ENCODE measurements around the gene SEC16A.
A peak's percentile ranks its signal among the peaks of the same experiment; 100 is the strongest.
"Not testable (repeated sequence)": the region's sequence is repeated elsewhere in the genome, so short reads cannot be mapped to it uniquely, and the experiment has no call there.

Gene SEC16A

DNA sequence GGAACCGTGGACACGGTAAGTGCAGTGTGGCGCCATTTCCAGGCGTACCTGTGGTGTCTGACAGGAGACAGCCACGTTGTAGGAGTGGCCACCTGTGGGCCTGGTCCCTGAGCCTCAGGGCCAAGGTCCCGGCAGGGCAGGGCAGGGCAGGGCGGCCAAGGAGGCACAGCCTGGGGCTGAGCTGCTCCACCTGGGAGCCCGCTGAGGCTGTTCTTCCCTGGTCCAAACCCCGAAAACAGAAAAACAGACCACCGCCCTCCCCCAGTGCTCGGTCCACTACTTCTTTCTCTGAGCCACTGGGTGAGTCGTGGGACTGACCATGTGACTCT, 63.8 kb downstream of the SEC16A start:
- DNase-seq (ENCODE audit: low read depth), result no peak

DNA sequence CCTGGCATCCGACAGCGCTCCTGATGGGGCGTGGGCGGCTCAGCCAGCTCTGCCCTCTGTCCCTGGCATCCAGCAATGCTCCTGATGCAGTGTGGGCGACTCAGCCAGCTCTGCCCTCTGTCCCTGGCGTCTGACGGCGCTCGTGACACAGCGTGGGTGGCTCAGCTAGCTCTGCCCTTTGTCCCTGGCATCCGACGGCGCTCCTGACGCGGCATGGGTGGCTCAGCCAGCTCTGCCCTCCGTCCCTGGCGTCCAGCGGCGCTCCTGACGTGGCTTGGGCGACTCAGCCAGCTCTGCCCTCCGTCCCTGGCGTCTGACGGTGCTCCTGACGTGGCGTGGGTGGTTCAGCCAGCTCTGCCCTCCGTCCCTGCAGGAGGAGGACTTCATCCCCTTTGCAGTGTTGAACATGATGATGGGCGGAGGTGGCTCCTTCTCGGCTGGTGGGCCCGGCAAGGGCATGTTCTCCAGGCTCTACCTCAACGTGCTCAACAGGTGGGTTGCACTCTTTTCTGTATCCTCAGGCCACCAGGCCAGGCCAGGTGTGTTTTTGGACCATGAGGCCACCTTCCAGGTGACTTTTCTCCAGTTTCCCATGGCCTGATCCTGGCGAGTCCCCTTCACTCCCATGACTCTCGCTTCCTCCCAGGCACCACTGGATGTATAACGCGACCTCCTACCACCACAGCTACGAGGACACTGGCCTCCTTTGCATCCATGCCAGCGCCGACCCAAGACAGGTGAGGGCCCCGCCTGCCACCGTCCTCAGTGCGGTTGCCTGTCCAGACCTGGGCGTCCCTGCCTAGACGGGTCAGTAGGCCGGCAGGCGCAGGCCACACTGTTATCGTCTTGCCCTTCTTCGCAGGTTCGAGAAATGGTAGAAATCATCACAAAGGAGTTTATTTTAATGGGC, 64.4 kb downstream of the SEC16A start:
- DNase-seq (ENCODE audit: low read depth), result no peak

DNA sequence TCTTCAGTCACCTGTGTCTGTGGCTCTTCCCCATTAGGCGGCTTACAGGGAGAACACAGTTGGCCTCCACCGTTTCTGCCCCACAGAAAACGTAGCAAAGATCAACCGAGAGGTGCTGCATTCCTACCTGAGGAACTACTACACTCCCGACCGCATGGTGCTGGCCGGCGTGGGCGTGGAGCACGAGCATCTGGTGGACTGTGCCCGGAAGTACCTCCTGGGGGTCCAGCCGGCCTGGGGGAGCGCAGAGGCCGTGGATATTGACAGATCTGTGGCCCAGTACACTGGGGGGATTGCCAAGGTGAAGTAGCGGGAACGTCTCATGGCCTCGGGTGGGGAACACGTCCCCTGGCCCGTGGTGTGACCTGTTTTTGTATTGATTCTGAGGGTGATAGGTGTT, 65.9 kb downstream of the SEC16A start:
- DNase-seq (ENCODE audit: low read depth), result no peak

DNA sequence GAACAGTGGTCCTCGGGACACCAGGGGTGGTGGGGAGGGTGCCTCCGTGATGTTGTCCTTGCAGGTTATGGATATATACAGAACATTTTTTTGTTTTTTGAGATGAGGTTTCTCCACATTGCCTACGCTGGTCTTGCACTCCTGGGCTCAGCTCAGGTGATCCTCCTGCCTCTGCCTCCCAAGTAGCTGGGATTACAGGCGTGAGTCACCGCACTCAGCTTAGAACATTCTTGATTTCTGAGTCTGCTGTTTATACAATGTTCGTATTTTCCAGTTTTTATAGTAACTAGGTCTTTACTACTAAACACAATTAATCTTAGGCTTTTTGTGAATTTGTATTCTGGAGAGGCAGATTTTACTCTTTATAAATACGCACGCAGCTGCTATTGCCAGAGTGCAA, 66.4 kb downstream of the SEC16A start:
- no peak for DNase-seq (ENCODE audit: low read depth)

DNA sequence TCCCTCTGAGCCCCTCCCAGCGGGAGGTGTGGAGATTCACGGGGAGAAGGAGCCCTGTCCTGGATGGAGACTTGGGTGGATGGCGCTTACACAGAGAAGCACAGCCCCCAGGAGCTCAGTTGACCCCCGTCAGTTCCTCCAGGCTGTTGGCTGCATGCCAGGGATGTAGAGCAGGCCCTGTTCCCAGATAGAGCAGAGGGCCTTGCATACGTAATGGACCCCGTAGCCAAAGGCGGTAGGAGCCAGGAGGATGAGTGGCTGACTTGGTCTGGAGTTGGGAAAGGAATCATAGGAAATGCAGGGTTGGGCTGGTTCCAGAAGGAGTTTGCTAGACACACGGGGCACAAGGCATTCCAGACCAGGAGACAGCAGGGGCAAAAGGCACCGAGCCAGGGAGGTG, 69.9 kb downstream of the SEC16A start:
- no peak for DNase-seq (ENCODE audit: low read depth)

DNA sequence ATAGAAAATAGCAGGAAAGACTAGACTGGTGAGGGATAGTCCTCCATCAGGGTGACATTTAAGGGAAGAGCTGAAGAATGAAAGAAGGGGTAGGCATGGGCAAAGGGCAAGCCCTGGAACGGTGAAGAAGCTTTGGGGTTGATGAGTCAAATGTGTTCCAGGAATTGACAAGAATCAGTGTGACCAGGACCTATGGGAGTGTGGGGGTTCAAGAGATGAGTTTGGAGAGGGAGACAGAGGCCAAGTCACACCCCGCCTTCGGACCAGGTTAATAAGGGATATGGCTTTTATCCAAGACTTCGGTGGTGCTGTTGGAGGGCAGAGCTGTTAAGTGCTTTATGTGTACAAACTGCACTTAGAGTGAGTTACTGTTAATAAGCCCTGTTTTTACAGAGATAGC, 71.5 kb downstream of the SEC16A start:
- DNase-seq (ENCODE audit: low read depth), result no peak

DNA sequence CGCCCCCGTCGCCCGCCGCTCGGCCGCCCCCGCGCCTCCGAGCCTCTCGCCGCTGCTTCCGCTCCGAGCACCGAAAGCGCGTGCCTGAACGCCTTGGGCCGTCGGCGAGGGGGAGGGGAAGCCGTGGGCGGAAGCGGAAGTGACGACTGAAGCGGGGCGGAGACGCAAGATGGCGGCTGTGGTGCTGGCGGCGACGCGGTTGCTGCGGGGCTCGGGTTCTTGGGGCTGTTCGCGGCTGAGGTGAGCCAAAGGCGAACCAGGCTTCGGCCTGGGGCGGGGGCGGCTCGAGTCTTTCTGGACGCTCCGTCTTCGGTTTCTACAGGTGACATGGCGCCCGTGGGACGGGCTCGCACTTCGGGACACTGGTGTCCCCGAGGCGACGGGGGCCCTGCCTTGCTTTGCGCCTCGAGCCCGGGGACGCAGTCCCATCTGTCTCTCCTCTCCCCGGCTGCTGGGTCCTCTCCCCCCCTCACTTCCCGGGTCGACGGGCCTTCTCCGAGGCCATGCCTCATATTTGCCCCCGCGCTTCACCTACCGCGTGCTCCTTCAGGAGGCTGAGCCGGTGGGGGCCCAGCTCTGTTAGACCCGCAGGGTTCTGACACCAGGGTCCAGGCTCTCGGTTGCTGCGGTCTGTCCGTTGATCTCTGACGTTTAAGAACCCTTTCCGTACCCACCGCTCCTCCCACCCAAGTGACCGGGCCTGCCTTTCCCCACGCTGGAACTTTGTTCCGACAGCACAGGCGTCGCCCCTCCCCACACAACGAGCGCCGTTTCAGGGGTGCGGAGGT, 72.1 kb downstream of the SEC16A start, which contains the start of the genes ENTR1 and PMPCA:
TSS of gene ENTR1 (minus strand) at position 115 of the 788 bp plus-strand sequence. CDS start 217 bp downstream, outside the sequence.
TSS of gene PMPCA (plus strand) at position 159 of the 788 bp plus-strand sequence. CDS start at position 170, 11 bp downstream.
- peak; percentile 99 for DNase-seq (ENCODE audit: low read depth)

DNA sequence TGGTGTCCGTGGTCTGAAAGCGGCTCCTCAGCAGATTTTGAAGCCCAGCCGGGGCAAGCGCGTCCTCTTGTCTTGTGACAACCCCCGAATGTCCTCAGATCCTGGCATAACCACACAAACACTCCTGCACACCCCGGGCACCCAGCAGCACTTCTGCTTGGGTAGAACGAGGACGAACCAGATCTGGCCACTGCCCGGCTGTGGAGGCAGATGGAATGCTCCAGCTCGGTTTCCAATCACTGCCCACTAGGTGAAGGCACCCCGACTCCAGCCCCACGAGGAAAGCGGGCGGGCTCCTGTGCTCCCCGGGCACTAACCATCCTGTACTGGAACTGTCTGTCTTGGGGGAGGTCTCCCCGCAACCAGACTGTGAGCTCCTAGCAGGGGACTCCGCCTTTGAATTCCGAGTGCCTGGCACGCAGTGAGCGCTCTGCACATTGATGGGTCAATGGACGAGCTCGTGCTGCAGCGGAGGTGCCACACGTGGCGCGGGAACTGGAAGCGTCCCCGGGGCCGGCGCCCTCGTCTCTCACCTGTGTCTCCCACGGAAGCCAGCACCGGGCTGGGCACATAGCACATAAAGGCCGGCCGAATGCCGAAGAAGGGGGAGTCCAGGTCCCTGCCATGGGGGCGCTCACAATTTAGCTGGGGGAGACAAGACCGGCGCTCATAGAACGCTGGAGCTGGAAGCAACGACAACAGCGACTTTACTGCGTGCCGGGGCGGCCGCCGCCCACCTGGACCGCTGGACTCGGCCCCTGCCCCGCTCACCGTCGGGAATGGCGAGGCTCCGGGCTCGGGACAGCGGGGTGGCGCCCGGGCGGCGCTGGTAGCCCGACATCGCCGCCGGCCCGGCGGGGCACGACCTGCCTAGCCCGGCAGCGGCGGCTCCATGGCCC, 73.0 kb downstream of the SEC16A start:
- DNase-seq (ENCODE audit: low read depth), result no peak

DNA sequence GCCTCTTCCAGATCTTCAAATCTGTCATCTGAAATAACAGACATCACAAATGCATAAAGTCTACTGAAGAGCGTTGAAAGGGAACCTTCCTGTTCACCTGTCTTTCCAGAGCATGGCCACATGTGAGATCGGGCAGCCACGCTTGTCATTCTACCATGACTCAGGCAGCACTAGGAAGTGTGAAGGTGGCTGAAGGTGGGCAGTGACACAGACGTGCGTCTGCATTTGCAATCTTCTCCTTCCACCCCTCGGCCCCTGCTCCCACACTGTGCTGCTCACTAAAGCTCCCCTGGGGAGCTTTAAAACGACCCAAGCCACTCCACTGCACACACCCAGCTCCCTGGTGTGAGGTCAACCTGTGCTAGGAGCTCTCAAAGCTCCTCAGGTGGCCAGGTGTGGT, 74.9 kb downstream of the SEC16A start:
- no peak for DNase-seq (ENCODE audit: low read depth)

DNA sequence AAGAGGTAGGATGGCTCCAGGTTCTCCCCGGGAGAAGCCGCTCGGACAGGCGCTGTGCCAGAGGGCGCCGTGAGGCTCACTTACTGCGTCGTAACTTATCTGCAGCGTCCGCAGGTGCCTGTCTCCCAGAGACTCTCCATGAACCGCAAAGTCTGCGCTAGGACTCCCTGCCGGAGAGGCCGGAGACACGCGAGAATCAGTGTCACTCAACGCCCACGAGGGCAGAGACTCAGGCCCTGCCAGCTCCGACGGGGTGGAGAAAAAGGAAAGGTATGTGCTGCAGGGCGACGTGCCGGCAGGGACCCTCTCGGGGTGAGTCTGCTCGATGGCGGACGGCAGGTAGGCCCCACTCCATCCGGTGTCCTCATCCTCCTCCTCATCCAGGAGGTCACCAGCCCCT, 75.8 kb downstream of the SEC16A start:
- not testable (repeated sequence) for DNase-seq (ENCODE audit: low read depth)

DNA sequence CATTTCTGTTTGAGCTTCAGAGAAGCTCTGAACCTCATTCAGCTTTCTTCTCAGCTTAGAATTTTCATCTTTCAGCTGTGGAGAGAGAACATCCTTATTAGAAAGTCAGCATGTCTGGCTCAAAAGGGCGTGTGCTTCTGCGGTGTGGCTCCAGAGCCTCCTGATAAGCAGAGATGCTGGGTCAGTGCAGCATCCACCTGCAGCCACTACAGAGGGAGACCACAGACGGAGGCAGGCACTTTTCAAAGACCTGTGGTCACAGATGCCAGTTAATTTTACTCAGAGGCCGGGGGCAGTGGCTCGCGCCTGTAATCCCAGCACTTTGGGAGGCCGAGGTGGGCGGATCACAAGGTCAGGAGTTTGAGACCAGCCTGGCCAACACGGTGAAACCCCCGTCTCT, 76.9 kb downstream of the SEC16A start:
- DNase-seq (ENCODE audit: low read depth), result not testable (repeated sequence)

DNA sequence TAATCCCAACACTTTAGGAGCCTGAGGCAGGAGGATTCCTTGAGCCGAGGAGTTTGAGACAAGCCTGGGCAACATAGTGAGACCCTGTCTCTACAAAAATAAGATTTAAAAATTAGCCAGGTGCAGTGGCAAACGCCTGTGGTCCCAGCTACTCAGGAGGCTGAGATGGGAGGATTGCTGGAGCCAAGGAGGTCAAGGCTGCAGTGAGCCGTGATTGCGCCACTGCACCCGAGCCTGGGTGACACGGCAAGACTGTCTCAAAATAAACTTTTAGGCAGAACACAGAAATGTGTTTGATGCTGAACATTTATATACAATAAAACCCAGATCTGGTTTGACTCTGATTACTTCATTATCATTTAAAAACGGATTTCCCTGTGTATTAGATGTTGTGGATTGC, 77.4 kb downstream of the SEC16A start:
- no peak for DNase-seq (ENCODE audit: low read depth)

DNA sequence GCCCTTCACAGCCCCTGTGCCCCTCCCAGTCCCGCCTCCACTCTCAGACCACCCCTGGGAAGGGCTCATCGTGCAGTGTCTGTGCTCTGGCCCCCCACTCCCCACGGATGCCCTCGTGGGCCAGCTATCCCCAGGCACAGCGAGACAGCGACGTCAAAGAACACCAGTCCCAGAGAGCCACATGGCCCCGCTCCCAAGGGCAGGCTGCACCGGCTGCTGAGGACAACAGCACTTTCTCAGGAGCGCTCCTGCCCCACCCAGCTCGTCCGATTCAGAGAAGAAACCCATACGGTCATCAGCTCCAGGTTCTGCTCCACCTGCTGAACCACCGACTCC, 78.1 kb downstream of the SEC16A start:
- DNase-seq (ENCODE audit: low read depth), result no peak

DNA sequence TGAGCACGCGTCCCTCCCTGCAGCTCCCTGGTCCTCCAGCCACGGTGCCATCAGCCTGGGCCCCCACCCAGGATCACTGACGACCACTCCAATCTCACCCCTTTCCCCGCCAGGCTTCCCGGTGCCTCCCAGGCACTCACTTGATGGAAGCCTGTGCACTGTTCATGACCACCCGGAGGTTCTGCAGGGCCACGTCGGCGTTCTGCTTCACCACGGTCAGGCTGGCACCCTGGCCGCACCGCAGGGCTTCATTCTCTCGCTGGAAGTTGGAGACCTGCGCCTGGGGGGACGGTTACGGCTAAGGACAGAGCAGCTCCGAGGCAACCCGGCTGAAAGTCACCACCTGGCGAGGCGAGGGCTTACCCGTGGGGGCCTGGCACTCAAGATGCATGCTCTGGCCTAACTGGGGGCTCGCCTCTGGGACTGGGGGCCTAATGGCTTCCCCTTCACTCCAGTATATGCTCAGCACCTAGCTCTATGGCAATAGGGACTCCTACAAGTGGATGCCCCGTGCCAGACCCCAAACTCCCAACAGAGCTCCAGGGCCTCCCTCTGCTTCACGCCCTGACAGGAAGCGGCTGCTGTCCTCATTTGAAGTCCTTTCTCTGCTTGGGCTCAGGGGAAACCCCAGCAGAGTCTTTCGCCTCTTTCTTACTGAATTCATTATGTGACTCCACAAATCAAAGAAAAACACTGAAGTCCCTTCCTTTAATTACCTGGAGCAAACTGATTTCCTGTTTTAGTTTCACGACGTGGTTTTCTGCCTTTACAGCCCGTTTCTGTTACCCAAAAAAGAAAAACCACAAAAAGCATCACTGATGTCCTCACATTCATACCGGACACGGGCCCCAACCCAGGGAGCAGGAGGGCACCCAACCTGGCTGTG, 78.7 kb downstream of the SEC16A start:
- DNase-seq (ENCODE audit: low read depth), result no peak

DNA sequence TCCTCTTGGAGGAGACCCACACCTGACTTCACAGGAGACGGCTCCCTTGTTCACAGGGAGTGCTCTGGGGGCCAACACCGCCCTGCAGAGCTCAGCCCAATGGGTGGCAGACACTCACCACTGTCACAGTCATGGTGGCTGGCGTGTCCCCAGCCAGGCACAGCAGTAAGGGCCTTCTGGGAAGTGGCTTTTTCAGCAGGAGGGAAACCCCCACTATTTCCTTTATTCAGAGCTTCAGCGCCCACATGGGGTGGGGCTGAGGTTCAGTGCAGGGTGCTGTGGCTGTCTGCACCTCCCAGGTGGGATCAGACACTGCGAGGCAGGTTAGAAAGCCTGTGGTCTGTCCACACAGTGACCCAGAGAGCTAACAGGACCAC, 79.3 kb downstream of the SEC16A start:
- DNase-seq (ENCODE audit: low read depth), result peak; percentile 33

DNA sequence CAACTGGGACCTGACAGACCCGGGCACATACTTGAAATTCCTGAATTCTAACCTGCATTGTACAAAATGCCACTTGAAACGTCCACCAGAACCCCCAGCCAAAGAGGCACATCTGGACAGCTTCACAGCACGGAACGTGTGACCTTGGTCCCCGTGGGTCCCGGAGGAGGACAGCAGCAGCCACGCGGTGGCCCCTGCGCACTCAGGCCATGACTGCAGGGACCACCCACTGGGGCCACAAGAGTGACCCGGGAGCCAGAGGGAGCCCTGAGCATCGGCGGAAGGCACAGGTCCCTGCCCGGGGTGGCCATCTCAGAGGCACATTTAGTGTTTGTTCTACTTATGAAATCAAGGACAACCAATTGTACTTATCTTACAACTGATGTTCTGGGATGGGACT, 80.8 kb downstream of the SEC16A start:
- no peak for DNase-seq (ENCODE audit: low read depth)

DNA sequence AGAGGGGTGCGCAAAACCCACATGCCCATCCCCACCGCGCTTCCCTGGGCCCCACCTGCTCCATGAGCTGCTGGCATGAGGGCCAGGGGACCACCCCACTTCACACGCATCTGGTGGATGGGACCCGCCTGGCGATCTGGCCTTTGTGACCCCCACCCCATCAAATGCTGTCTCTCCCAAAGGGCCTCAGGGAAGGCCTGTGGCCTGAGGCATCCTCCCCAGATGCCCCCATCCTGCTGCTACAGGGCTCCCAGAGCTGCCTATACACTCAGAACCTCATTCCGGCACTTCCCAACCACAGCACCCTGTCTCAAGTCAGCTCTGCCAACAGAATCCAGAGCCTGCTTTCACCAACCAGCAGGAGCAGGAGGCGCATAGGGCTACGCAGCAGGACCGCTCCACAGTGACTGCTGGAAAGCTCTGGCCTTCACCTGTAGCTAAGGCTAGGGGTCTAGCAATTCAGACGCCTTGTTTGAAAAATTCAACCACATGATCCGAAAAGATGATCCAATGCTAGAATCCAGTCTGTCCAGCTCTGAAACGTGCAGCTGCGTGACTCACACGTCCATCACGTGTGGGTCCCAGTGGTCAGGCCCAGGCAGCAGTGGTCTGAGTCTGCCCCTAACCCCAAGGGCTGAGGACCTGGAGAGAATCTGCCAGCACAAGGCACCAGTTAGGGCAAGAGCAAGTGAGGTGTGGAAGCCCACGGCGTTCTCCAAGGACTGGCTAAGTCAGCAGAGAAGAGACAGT, 81.5 kb downstream of the SEC16A start:
- no peak for DNase-seq (ENCODE audit: low read depth)

DNA sequence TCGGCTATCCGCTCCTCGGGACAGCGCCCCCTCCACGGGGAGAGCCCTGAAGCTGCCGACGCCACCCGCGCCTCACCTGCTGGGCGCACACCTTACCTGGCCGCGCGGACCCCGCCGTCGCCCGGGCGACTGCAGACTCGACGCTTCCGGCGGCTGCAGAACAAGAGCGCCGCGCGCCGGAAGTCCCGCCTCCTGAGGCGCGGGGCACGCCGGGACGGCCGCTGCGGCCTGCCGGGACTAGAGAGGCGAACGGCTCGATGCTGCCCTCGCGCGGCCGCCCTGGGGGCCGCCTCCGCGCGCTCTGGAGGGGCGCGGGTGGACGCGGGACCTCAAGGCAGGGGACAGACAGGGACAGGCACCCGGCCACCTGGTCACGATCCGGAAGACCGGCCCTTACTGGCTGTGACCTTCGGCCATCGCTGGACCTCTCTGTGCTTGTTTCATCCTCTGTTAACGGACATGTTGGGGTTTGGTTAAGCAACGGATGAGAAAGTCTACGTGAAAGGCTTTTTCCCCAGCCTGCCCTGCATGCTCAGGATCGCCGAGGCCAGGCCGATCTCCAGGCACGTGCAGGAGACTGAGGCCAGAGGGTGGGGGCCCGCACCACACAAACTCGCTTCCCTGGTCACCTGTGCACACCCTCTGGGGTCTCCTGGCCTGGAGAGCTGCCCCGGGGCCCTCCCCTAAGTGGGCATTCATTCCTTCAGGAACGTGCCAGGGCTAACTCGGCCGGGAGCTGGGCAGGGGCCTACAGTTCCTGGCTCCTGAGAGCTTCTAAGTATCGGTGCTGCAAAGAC, 82.6 kb downstream of the SEC16A start, which contains the start of gene SNAPC4:
TSS of gene SNAPC4 (minus strand) at position 133 of the 797 bp plus-strand sequence. CDS start 1,742 bp downstream, outside the sequence.
- DNase-seq (ENCODE audit: low read depth), result peak; percentile 76

Measured in stimulated activated CD8-positive, alpha-beta memory T cell treated with anti-CD3 and anti-CD28 coated beads, Interleukin-15, amount 100 ng/mL, for 24 hours (primary cell).